PFSK-1 (cell line): ENCODE data around the gene ATRIP. TPM values are rescaled to one million over a fixed set of nuclear protein-coding genes. Genes with fewer than 3 reads are reported as not detected.

ENCODE experiments used
- FOXP2 ChIP-seq: optimal IDR thresholded peaks from 2 replicates; pipeline ENCODE3; 2011; ENCODE audit warnings: borderline replicate concordance, control low read depth, inconsistent platforms; ENCODE audit not compliant: insufficient read depth; ENCODE audit errors: extremely low read length, extremely low read depth
- POLR2AphosphoS5 ChIP-seq: IDR thresholded peaks from 2 replicates; pipeline ENCODE4 v1.6.1; 2012; ENCODE audit warnings: low read depth, mild to moderate bottlenecking, control low read depth, low read length, moderate library complexity
- REST ChIP-seq, 2 experiments: IDR thresholded peaks; 2 replicates each; pipeline versions ENCODE4 v1.6.1 to v1.8.0; 2011 to 2012; ENCODE audit warnings: low read depth in 2 of 2, low read length in 2 of 2, control low read depth in 1 of 2, inconsistent platforms in 1 of 2, mild to moderate bottlenecking in 1 of 2, moderate library complexity in 1 of 2; ENCODE audit not compliant: insufficient read depth in 1 of 2
- SIN3A ChIP-seq: IDR thresholded peaks from 2 replicates; pipeline ENCODE4 v1.6.1; 2012; ENCODE audit warnings: mild to moderate bottlenecking, low read length, moderate library complexity, borderline replicate concordance; ENCODE audit not compliant: insufficient read depth
- TAF1 ChIP-seq: IDR thresholded peaks from 2 replicates; pipeline ENCODE4 v1.6.1; 2012; ENCODE audit warnings: low read length, control low read depth, borderline replicate concordance; ENCODE audit not compliant: insufficient read depth
- polyA plus RNA-seq: library from polyadenylated mRNA; unstranded; fragments of >200 nt; gene quantifications from one replicate; pipeline ENCODE4 v1.2.1, GENCODE V29; 2012; ENCODE audit warnings: low read depth, missing spikeins; ENCODE audit not compliant: insufficient read length

ATRIP gene
- polyA plus RNA-seq = 9.3 TPM

- TF ChIP-seq SIN3A (peak; percentile 62; the same call in 1 of the 2 replicates), TAF1 (peak; percentile 90; the same call in 1 of the 2 replicates), POLR2AphosphoS5 (peak; percentile 96), FOXP2 (peak; percentile 81), REST (IDR thresholded peaks at IDR 0.05; ENCODE audit: insufficient read depth in 1 of 2, low read depth in 2 of 2, low read length in 2 of 2) (peak in 1 of 2 experiments; percentile 53; a peak in 1 of 4 replicates)
These were observed at the start of gene ATRIP for GRCh38 chr3:48446425-48447193. ATRIP (plus strand) TSS chr3:48446737; CDS start chr3:48446846, 109 bp downstream.

- TF ChIP-seq POLR2AphosphoS5 (no peak), FOXP2 (no peak), SIN3A (no peak), REST (IDR thresholded peaks at IDR 0.05; ENCODE audit: insufficient read depth in 1 of 2, low read depth in 2 of 2, low read length in 2 of 2) (no peak), TAF1 (no peak)
These were observed 48.5 kb upstream of the ATRIP start for GRCh38 chr3:48397767-48398681.

- TF ChIP-seq REST (IDR thresholded peaks at IDR 0.05; ENCODE audit: insufficient read depth in 1 of 2, low read depth in 2 of 2, low read length in 2 of 2) (no peak), POLR2AphosphoS5 (no peak), SIN3A (no peak), FOXP2 (no peak), TAF1 (no peak)
These were observed 47.7 kb upstream of the ATRIP start for GRCh38 chr3:48398701-48399386.

GRCh38 chr3:48399387-48400172 lies 47.0 kb upstream of the ATRIP start:
- TF ChIP-seq FOXP2 (no peak), REST (IDR thresholded peaks at IDR 0.05; ENCODE audit: insufficient read depth in 1 of 2, low read depth in 2 of 2, low read length in 2 of 2) (no peak), SIN3A (no peak), TAF1 (no peak), POLR2AphosphoS5 (no peak)
